GM18502 (cell line): ENCODE results near the gene CPZ.
"Not testable (repeated sequence)": the region's sequence is repeated elsewhere in the genome, so short reads cannot be mapped to it uniquely, and the experiment has no call there.

Experiments
- ATAC-seq: cut with Tn5 transposase; IDR thresholded peaks from one replicate; pipeline ENCODE4 v1.9.1; 2021; ENCODE audit warnings: mild to moderate bottlenecking; ENCODE audit not compliant: unreplicated experiment, poor library complexity

CPZ gene

GRCh38 chr4:8607603-8608481 is 15.3 kb downstream of the CPZ start:
- peak; percentile 48 for ATAC-seq

DNA sequence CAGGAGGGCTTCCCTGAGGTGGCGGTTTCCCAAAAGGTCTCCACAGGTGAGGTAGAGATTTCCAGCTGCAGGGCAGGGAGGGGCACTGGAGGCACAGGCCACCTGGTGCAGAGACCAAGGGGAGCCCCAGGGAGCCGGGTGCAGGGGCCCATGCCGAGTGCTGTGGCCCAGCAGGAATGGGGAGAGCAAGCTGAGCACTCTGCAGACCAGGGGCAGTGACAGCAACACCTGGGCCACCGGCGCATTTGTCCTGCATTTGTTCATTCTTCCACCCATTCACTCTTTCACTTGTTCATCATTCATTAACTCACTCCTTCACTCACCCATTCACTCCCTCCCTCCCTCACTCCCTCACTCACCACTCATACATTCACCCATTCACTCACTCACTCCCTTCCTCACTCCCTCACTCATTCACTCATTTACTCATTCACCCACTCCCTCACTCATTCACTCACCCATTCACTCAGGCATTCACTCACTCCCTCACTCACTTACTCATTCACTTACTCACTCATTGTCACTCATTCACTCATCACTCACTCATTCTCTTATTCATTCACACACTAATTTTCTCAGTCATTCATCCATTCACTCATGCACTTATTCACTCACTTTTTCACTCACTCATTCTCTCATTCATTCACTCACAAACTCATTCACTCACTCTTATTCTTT is 16.3 kb downstream of the CPZ start:
- ATAC-seq = no peak

GRCh38 chr4:8609406-8609805 is 16.8 kb downstream of the CPZ start:
- ATAC-seq = no peak

DNA sequence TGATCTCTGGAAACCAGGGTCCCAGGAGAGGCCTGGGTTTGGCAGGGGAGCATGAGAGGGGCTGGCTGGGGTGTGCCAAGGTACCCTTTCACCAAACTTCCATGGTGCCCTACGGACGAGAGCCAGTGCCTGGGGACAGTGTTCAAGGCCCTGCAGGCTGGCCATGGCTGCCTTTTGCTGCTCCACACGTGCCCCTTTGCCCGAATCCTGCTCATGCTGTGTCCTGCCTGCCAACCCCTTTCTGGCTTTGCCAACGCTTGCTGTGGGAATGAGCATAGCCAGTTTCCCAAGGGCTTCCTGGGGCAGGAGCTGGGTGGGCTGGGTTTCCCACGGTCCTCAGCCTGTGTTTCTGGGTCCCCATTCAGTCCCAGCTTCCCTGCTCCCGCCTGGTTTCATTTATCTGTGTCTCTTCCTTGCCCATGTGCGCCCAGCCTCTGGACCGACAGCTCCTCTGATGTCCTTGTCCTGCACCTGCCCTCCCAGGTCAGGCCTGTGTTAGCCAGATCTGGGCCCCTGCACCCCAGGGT is 17.3 kb downstream of the CPZ start:
- ATAC-seq = no peak

DNA sequence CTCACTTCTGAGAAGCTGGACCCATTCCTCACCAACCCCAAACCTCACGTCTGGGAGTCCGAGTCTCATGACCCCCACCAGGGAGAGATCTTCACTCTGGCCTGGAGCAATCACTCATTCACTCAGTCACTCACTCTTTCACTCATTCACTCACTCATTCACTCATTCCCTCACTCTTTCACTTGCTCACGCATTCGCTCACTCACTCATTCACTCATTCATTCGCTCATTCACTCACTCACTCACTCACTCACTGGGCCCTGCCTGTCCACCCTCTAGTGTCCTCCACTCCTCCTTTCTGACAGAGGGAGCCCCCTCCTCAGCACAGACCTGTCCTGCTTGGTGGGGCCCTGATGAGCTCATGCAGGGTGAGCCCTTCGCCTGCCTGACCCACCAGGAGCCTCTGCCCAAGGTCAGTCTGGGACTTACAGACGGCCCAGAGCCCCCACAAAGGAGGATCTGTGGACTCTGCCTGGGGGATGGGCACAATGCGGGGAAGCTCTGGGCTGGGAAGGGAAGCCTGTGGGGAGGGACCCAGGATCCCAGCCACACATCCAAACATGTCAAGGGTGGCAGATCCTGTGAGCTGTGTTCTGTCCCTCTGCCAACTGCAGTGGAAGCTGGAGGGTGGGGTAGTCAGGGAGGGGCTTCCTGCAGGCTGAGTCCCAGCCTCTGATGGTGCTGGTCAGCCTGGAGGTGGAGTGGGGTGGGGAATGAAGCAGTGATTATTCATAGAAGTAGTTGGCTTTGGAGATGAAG is 18.5 kb downstream of the CPZ start:
- no peak for ATAC-seq

GRCh38 chr4:8612646-8613045 is 20.1 kb downstream of the CPZ start:
- ATAC-seq = no peak

DNA sequence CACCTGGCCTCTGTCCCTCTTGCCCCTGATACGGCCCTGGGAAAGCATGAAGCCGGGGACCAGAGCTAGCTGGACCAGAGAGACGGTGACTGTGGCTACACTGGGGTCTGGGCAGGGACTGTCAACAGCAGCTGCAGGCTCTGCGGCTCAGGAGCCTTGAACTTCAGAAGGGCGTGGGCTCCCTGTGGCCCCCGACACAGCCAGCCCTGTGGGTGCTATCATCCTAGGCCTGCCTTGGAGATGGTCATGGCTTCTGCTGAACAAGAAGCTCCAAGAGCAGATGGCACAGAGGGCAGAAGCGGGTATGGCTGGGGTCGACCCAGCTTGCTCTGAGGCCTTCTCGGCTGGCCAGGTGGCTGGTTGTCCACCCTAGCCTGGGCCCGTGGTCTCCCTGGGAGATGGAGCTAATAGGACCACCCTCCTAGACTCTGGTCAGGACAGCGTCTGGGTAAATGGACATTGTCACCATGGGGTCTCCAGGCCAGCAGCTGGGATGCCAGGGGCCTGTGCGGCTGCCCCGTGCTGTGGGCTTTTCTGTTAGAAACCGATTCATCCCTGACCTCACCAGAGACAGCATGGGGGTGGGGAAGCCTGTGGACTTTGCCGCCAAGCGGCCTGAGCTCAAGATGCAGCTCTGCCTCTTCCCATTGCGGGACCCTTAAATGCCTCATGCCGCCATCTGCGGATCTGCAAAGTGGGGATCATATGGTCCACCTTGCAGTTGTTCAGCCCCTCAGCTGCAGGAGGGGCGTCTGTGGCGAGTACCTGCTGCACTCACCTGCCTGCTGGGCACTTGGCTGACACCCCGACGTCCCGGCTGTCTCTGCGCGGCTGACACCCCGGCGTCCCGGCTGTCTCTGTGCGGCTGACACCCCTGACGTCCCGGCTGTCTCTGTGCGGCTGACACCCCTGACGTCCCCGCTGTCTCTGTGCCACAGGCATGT is 21.1 kb downstream of the CPZ start:
- ATAC-seq = no peak

DNA sequence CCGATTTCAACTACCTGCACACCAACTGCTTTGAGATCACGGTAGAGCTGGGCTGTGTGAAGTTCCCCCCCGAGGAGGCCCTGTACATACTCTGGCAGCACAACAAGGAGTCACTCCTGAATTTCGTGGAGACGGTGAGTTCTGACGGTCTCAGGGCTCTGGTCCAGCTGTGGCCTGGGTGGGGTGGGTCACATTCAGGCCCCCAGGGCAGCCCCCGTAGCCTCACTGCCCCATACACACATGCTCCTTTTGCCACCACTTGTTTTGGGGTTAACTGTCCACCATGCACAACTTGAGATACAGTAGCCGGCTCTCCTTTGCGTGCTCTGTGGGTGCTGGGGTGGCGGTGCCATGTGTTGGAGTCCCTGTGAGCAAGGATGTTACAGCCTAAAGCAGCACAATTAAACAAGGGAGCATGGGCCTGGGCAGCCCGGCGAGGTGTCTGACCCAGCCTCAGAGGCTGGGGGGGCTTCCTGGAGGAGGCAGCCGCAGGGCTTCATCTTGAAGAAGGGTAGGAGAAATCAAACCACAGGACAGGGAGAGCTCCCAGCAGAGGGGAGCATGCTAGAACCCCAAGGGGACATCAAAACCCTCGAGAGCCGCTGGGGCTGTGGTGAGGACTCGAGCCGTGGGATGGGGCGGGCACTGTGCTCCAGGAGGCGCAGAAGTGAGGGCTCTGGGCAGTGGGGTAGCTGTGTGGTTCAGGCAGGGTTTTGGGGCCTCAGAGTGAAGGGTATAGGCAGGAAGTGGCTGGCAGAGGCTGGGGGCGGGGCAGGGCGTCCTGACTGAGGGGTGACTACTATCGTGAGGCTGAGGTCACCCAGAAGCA is 22.0 kb downstream of the CPZ start:
- ATAC-seq = no peak

- no peak for ATAC-seq
Measured at GRCh38 chr4:8615366-8615765, 22.8 kb downstream of the CPZ start.

GRCh38 chr4:8615921-8616787 is 23.6 kb downstream of the CPZ start:
- ATAC-seq = no peak

GRCh38 chr4:8616831-8617230 is 24.3 kb downstream of the CPZ start:
- ATAC-seq = no peak

GRCh38 chr4:8617486-8618040 is 25.0 kb downstream of the CPZ start:
- ATAC-seq = no peak

GRCh38 chr4:8618421-8618820 is 25.9 kb downstream of the CPZ start:
- ATAC-seq = no peak

DNA sequence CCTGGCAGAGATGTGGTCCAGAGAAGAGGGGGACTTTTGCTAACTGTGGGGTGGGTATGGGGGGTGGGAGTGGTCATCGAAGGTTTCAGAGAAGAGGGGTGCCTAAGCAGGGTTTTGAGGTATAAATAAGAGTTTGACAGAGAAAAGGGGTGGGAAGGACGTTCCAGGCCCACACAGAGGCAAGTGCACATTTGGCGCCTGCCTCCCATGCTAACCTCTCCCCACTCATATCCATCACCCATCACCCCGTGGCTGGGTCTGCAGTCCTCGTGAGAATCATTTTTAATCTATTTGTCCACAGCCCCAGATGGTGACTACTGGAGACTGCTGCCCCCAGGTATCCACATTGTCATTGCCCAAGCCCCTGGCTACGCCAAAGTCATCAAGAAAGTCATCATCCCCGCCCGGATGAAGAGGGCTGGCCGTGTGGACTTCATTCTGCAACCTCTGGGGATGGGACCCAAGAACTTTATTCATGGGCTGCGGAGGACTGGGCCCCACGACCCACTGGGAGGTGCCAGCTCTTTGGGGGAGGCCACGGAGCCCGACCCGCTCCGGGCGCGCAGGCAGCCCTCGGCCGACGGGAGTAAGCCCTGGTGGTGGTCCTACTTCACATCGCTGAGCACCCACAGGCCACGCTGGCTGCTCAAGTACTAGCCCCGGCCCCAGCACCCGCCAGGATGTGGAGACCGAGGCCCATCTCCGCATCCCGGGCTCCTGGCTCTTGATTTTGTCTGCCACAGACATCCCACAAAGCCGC is 26.6 kb downstream of the CPZ start:
- ATAC-seq = no peak

- ATAC-seq = not testable (repeated sequence)
Measured at GRCh38 chr4:8621135-8621534, 28.6 kb downstream of the CPZ start.

DNA sequence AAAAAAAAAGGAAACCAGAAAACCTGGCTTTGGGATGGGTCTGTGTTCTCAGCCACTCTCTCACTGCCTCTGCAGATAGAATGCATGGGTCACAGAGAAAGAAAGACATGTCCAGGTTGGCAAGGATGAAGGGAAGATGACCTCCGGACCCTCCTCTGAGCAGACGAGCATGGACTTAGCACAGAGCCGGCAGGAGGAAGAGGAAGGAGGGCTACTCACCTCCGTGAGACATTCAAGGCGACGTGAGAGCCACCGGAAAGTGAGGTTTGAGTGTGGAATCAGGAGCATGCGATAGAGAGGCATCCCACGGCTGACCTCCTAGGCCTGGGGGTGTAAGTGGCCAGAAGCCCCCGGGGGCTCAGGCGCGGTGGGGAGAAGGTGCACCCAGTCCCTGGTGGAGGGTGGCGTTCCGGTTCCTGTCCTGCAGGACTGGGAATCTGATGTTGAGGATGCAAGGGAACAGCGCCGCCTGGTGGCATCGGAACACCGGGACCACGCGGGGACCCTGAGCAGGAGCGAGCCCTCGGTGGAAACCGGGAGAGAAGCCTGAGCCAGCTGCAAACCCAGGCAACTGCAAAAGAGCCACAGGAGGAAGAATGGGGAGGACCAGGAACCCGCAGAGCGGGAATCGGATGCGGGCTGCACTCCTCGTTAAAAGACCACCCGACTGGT is 32.2 kb downstream of the CPZ start:
- not testable (repeated sequence) for ATAC-seq
